Measurements from ENCODE around the gene HYLS1. TPM values are rescaled to one million over a fixed set of nuclear protein-coding genes. Genes with fewer than 3 reads are reported as not detected.

The HYLS1 gene
- total and polyA plus RNA-seq, 10 of the 15 experiments (the other 5 are each of a cell fraction or from before 2014, with no cell fraction given) = 11.7 to 35.1 (median 17.6) TPM

- 32% methylated on average over 9 of the region's 9 CpGs for WGBS (ENCODE audit: insufficient coverage, insufficient replicate concordance, low lambda C conversion rate, missing lambda C conversion rate)
- POLR2A ChIA-PET = no interaction called here
- SMC1A ChIA-PET (ENCODE audit: uncharacterized antibody, unreplicated experiment) = interaction anchor here (1.2 to 1.6 kb wide), 2 partner anchors 11 kb away, joined by 3 read pairs; no protein-coding TSS in a partner anchor
- H3K79me2 ChIP-seq (ENCODE audit: control insufficient read depth, insufficient read depth, low read length) = no peaks in the 10 kb centered on the region
- CTCF ChIA-PET = interaction anchor here (1.2 to 3.8 kb wide), 3 partner anchors 8 to 264 kb away, joined by 3 to 18 read pairs (median 4); no protein-coding TSS in a partner anchor
- no peak for FAIRE-seq
- no peak overlapping the region for H3K4me3 ChIP-seq
- intact Hi-C loops (cut with micrococcal nuclease; ENCODE audit: unreplicated experiment) (loop anchor here (10.0 kb wide), 1 partner anchor 385 kb away; no protein-coding TSS in a partner anchor), in situ Hi-C loops (cut with MboI) (no loop called here)
- no peak for TF ChIP-seq RCOR1 (conservative IDR thresholded peaks at IDR 0.05; ENCODE audit: low read depth, low read length)
- TF ChIP-seq, protein P1, sequence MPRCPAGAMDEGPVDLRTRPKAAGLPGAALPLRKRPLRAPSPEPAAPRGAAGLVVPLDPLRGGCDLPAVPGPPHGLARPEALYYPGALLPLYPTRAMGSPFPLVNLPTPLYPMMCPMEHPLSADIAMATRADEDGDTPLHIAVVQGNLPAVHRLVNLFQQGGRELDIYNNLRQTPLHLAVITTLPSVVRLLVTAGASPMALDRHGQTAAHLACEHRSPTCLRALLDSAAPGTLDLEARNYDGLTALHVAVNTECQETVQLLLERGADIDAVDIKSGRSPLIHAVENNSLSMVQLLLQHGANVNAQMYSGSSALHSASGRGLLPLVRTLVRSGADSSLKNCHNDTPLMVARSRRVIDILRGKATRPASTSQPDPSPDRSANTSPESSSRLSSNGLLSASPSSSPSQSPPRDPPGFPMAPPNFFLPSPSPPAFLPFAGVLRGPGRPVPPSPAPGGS (IDR thresholded peaks at IDR 0.05; ENCODE audit: borderline replicate concordance, insufficient read depth, low read depth, low read length, poor library complexity, severe bottlenecking) = no peak
- no peak for TF ChIP-seq SPI1 (IDR thresholded peaks at IDR 0.05; ENCODE audit: borderline replicate concordance, insufficient read depth, low read depth, low read length)
- no peak for TF ChIP-seq CHD2 (IDR thresholded peaks at IDR 0.05; ENCODE audit: borderline replicate concordance, low read depth, low read length)
- no peak for TF ChIP-seq RUNX3 (IDR thresholded peaks at IDR 0.05; ENCODE audit: low read length)
- no peak for TF ChIP-seq CHD4 (IDR thresholded peaks at IDR 0.05)
- TF ChIP-seq PAX8 (IDR thresholded peaks at IDR 0.05) = no peak
- TF ChIP-seq SREBF1 (IDR thresholded peaks at IDR 0.05; ENCODE audit: low read length) = no peak
- no peak for TF ChIP-seq ATF7 (IDR thresholded peaks at IDR 0.05; ENCODE audit: low read depth)
- H3K36me3 ChIP-seq (ENCODE audit: control insufficient read depth in 2 of 2, insufficient read depth in 2 of 2, low read length in 1 of 2) = no peaks in the 10 kb centered on the region
- H4K20me1 ChIP-seq (ENCODE audit: control insufficient read depth, insufficient read depth) = no peaks in the 10 kb centered on the region
- H3K9me3 ChIP-seq (replicated peaks; ENCODE audit: control insufficient read depth, insufficient read depth, low read length) = no peaks in the 10 kb centered on the region
- BruUV-seq (replicated peaks) = no TSS peak
- H3K27me3 ChIP-seq (replicated peaks in 1 of 2; ENCODE audit: control insufficient read depth in 2 of 2, insufficient read depth in 2 of 2, low read length in 1 of 2) = no peaks in the 10 kb centered on the region; a peak in 1 of 4 replicates
- no peak overlapping the region for H3K4me2 ChIP-seq (ENCODE audit: control insufficient read depth, insufficient read depth)
- H3K9ac ChIP-seq (ENCODE audit: control insufficient read depth, insufficient read depth, low read length) = no peak overlapping the region
- RAD21 ChIA-PET (ENCODE audit: unreplicated experiment) = no interaction called here
- no peaks in the 10 kb centered on the region for H3K4me1 ChIP-seq (ENCODE audit: control insufficient read depth, insufficient read depth, low read length)
- DNase-seq (ENCODE audit: low read depth, low spot score) = no peak
- ATAC-seq = no peak
- H3K27ac ChIP-seq (ENCODE audit: control insufficient read depth, insufficient read depth) = no peak overlapping the region
- no peak overlapping the region for H2AFZ ChIP-seq (ENCODE audit: control insufficient read depth, low read depth, low read length)
These were observed 42.1 kb downstream of the HYLS1 start for GRCh38 chr11:125929445-125930075.
